HepG2 (cell line): Measurements from ENCODE around the gene COL27A1. TPM values are rescaled to one million over a fixed set of nuclear protein-coding genes. Genes with fewer than 3 reads are reported as not detected.

Source experiments
- CREB3 ChIP-seq: sonication (generic); formaldehyde crosslinking; IDR thresholded peaks from 2 replicates; pipeline ENCODE4 v1.5.0; 2020; ENCODE audit warnings: missing genetic modification reagents
- GATAD2A ChIP-seq: IDR thresholded peaks from 2 replicates; pipeline ENCODE4 v1.6.1; 2016
- HDAC1 ChIP-seq: sonication (generic); formaldehyde crosslinking; IDR thresholded peaks from 2 replicates; pipeline ENCODE4 v1.5.1; 2020; ENCODE audit warnings: mild to moderate bottlenecking, missing genetic modification reagents
- MAFF ChIP-seq: IDR thresholded peaks from 2 replicates; pipeline ENCODE4 v1.6.1; 2011; ENCODE audit warnings: low read depth, low read length, improper control_type of control experiment
- MAFK ChIP-seq, 2 experiments: IDR thresholded peaks in 1 of 2; conservative IDR thresholded peaks in 1 of 2; 2 replicates each; pipeline ENCODE4 v1.6.1; 2011; ENCODE audit warnings: improper control_type of control experiment in 2 of 2, low read length in 2 of 2
- MLLT10 ChIP-seq: sonication (generic); formaldehyde crosslinking; IDR thresholded peaks from 2 replicates; pipeline ENCODE4 v1.4.0; 2020; ENCODE audit warnings: missing genetic modification reagents
- NFE2L2 ChIP-seq: fragments of 150-350 bp; IDR thresholded peaks from 2 replicates; pipeline ENCODE4 v1.6.1; 2014; ENCODE audit warnings: low read length
- NR2F6 ChIP-seq, 2 experiments: IDR thresholded peaks; 2 replicates each; pipeline ENCODE4 v1.6.1; 2016; ENCODE audit warnings: antibody characterized with exemption in 1 of 2, mild to moderate bottlenecking in 1 of 2
- SALL1 ChIP-seq: sonication (generic); formaldehyde crosslinking; IDR thresholded peaks from 2 replicates; pipeline ENCODE4 v1.8.0; 2022; ENCODE audit warnings: mild to moderate bottlenecking, missing genetic modification reagents
- SAP130 ChIP-seq: IDR thresholded peaks from 2 replicates; pipeline ENCODE4 v1.6.1; 2016; ENCODE audit warnings: low read depth
- SMAD9 ChIP-seq: sonication (generic); formaldehyde crosslinking; IDR thresholded peaks from 2 replicates; pipeline ENCODE4 v1.5.1; 2020; ENCODE audit warnings: mild to moderate bottlenecking, missing genetic modification reagents
- TCF12 ChIP-seq, 2 experiments: fragments of 450-650 bp in 1 of 2; sonication (generic) in 1 of 2; formaldehyde crosslinking in 1 of 2; IDR thresholded peaks; 2 replicates each; pipeline versions ENCODE4 v1.6.1 to v1.8.0; 2017 to 2022; ENCODE audit warnings: antibody characterized with exemption in 1 of 2, mild to moderate bottlenecking in 1 of 2, missing genetic modification reagents in 1 of 2, moderate library complexity in 1 of 2
- TEAD3 ChIP-seq: optimal IDR thresholded peaks from 2 replicates; pipeline ENCODE3; 2016; ENCODE audit warnings: borderline replicate concordance
- TFDP2 ChIP-seq: sonication (generic); formaldehyde crosslinking; IDR thresholded peaks from 2 replicates; pipeline ENCODE4 v1.4.0; 2020; ENCODE audit warnings: missing genetic modification reagents
- TOPORS ChIP-seq: sonication (generic); formaldehyde crosslinking; IDR thresholded peaks from 2 replicates; pipeline ENCODE4 v1.8.0; 2023; ENCODE audit warnings: mild to moderate bottlenecking, missing genetic modification reagents
- ZBTB49 ChIP-seq: sonication (generic); formaldehyde crosslinking; IDR thresholded peaks from 2 replicates; pipeline ENCODE4 v1.4.0; 2020; ENCODE audit warnings: missing genetic modification reagents, borderline replicate concordance
- ZBTB7B ChIP-seq: sonication (generic); formaldehyde crosslinking; IDR thresholded peaks from 2 replicates; pipeline ENCODE4 v1.4.0; 2020; ENCODE audit warnings: missing genetic modification reagents
- ZNF225 ChIP-seq: sonication (generic); formaldehyde crosslinking; IDR thresholded peaks from 2 replicates; pipeline ENCODE4 v1.4.0; 2020; ENCODE audit warnings: mild to moderate bottlenecking, missing genetic modification reagents
- ZNF292 ChIP-seq: sonication (generic); formaldehyde crosslinking; IDR thresholded peaks from 2 replicates; pipeline ENCODE4 v1.8.1; 2022; ENCODE audit warnings: mild to moderate bottlenecking, low read depth, missing genetic modification reagents, borderline replicate concordance
- ZNF362 ChIP-seq: sonication (generic); formaldehyde crosslinking; IDR thresholded peaks from 2 replicates; pipeline ENCODE4 v1.4.0; 2020; ENCODE audit warnings: missing genetic modification reagents, mild to moderate bottlenecking, borderline replicate concordance
- ZNF510 ChIP-seq: sonication (generic); formaldehyde crosslinking; IDR thresholded peaks from 2 replicates; pipeline ENCODE4 v1.4.0; 2020; ENCODE audit warnings: low read depth, mild to moderate bottlenecking, missing genetic modification reagents
- ZNF746 ChIP-seq: sonication (generic); formaldehyde crosslinking; IDR thresholded peaks from 2 replicates; pipeline ENCODE4 v1.8.0; 2022; ENCODE audit warnings: mild to moderate bottlenecking, missing genetic modification reagents
- polyA plus RNA-seq, 8 experiments: library from polyadenylated mRNA; depleted of rRNA in 3 of 8; stranded (reverse) in 7 of 8; unstranded in 1 of 8; fragments of >200 nt; fragmentation: Illumina TruSeq in 4 of 8; extraction: Trizol in 4 of 8; gene quantifications; 2 replicates each; pipeline versions ENCODE4 v1.2.1 to v1.2.3, GENCODE V29; 2011 to 2016; ENCODE audit warnings: low read depth in 4 of 8, missing spikeins in 1 of 8, mixed read lengths in 1 of 8; ENCODE audit not compliant: insufficient read depth in 1 of 8
- total RNA-seq, 5 experiments: library from RNA; depleted of rRNA; stranded (reverse); fragments of >200 nt; fragmentation: Illumina TruSeq; extraction: Trizol; gene quantifications; 2 replicates each; pipeline ENCODE4 v1.2.3, GENCODE V29; 2016; ENCODE audit warnings: low read depth in 1 of 5

The COL27A1 gene
- total and polyA plus RNA-seq, 2 of the 13 experiments (the other 11 are each of a cell fraction or from before 2014, with no cell fraction given), result 71.3 to 89.1 TPM

- TF ChIP-seq ZBTB49 (no peak), MAFK (conservative IDR thresholded peaks at IDR 0.05 in 1 of 2, IDR thresholded peaks at IDR 0.05 in 1 of 2; ENCODE audit: low read length in 2 of 2) (peak; percentile 90 to 93), MLLT10 (no peak), ZNF292 (0 out of 2 replicates have a peak, but pooled peaks have one; percentile 28), GATAD2A (peak; percentile 52; the same call in 1 of the 2 replicates), ZNF746 (CRISPR knock-in tag) (0 out of 2 replicates have a peak, but pooled peaks have one; percentile 34), ZNF510 (CRISPR knock-in tag) (no peak), MAFF (peak; percentile 87), NR2F6 (IDR thresholded peaks at IDR 0.05) (peak; percentile 33), NR2F6 (CRISPR knock-in tag; IDR thresholded peaks at IDR 0.05) (0 out of 2 replicates have a peak, but pooled peaks have one; percentile 36), NFE2L2 (no peak), ZBTB7B (CRISPR knock-in tag) (peak; percentile 57; the same call in 1 of the 2 replicates), SMAD9 (no peak), CREB3 (CRISPR knock-in tag) (no peak), ZNF225 (0 out of 2 replicates have a peak, but pooled peaks have one; percentile 24), TOPORS (CRISPR knock-in tag) (no peak), SAP130 (peak; percentile 38; the same call in 1 of the 2 replicates), TCF12 (IDR thresholded peaks at IDR 0.05) (no peak), TCF12 (CRISPR knock-in tag; IDR thresholded peaks at IDR 0.05) (no peak), TFDP2 (CRISPR knock-in tag) (no peak), HDAC1 (no peak), TEAD3 (peak; percentile 82), SALL1 (CRISPR knock-in tag) (peak; percentile 40; the same call in 1 of the 2 replicates), ZNF362 (CRISPR knock-in tag) (peak; percentile 60; the same call in 1 of the 2 replicates)
Measured at GRCh38 chr9:114121227-114122135, 33.9 kb upstream of the COL27A1 start (continued).
